GM19023 (cell line): Measurements from ENCODE around the gene GTF3C2.

ENCODE experiments used
- ATAC-seq: cut with Tn5 transposase; IDR thresholded peaks from one replicate; pipeline ENCODE4 v1.9.1; 2021; ENCODE audit warnings: mild to moderate bottlenecking, moderate library complexity; ENCODE audit not compliant: unreplicated experiment

The GTF3C2 gene

GRCh38 chr2:27356382-27357181, at the start of gene GTF3C2:
GTF3C2 (minus strand) TSS chr2:27356764; CDS start chr2:27343554, 13,210 bp downstream.
- ATAC-seq = peak; percentile 80

- no peak for ATAC-seq
Measured at GRCh38 chr2:27400348-27401135, 44.0 kb upstream of the GTF3C2 start.

- no peak for ATAC-seq
Measured at GRCh38 chr2:27398962-27399361, 42.4 kb upstream of the GTF3C2 start.

GRCh38 chr2:27393225-27393624, 36.7 kb upstream of the GTF3C2 start:
- ATAC-seq = no peak

- no peak for ATAC-seq
Measured at GRCh38 chr2:27390822-27391679, 34.5 kb upstream of the GTF3C2 start.

GRCh38 chr2:27381577-27382181, 25.1 kb upstream of the GTF3C2 start:
- no peak for ATAC-seq

GRCh38 chr2:27380626-27381545, 24.3 kb upstream of the GTF3C2 start, which contains the start of gene ZNF513:
ZNF513 (minus strand) TSS chr2:27380734; CDS start chr2:27380526, 208 bp downstream.
- ATAC-seq = peak; percentile 83

- ATAC-seq = peak; percentile 41
Measured at GRCh38 chr2:27379836-27380625, 23.5 kb upstream of the GTF3C2 start.

GRCh38 chr2:27379383-27379835, 22.8 kb upstream of the GTF3C2 start:
- ATAC-seq = no peak

- no peak for ATAC-seq
Measured at GRCh38 chr2:27378809-27379290, 22.3 kb upstream of the GTF3C2 start.

- no peak for ATAC-seq
Measured at GRCh38 chr2:27378096-27378808, 21.7 kb upstream of the GTF3C2 start.

- ATAC-seq = no peak
Measured at GRCh38 chr2:27377618-27378095, 21.1 kb upstream of the GTF3C2 start.

GRCh38 chr2:27376866-27377617, 20.5 kb upstream of the GTF3C2 start:
- no peak for ATAC-seq

- no peak for ATAC-seq
Measured at GRCh38 chr2:27376151-27376865, 19.7 kb upstream of the GTF3C2 start.

GRCh38 chr2:27375513-27376099, 19.0 kb upstream of the GTF3C2 start:
- ATAC-seq = no peak

- no peak for ATAC-seq
Measured at GRCh38 chr2:27373567-27373966, 17.0 kb upstream of the GTF3C2 start.
